ENCODE results near the gene TAF12.
"Not testable (repeated sequence)": the region's sequence is repeated elsewhere in the genome, so short reads cannot be mapped to it uniquely, and the experiment has no call there.

Gene TAF12

DNA sequence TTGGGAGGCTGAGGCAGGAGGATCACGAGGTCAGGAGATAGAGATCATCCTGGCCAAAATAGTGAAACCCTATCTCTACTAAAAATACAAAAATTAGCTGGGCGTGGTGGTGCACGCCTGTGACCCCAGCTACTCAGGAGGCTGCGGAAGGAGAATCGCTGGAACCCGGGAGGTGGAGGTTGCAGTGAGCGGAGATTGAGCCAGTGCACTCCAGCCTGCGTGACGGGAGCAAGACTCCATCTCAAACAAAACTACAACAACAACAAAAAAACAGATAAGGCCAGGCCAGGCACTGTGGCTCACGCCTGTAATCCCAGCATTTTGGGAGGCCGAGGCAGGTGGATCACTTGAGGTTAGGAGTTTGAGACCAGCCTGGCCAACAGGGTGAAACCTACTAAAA is 2.5 kb upstream of the TAF12 start:
- not testable (repeated sequence) for DNase-seq (ENCODE audit: low read depth in 2 of 2, low spot score in 1 of 2)

DNA sequence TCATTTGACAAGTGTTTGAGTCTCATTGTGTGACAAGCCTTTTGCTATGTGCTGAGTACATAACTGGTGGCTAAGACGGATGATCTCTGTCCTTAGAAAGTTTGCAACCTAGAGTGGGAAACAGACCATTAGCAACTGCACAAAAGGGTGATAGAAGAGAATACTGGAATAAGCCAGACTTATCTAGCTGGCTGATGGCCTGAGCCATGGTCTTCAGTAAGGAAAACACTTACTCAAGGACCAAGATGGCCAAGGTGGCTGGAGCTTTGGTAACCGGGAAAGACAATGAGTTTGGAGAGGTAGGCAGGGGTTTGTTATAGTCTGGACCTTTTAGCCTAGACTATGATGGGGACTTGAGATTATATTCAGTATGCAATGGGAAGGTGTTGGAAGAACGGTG is 1.6 kb upstream of the TAF12 start:
- no peak for DNase-seq (ENCODE audit: low read depth in 2 of 2, low spot score in 1 of 2)

DNA sequence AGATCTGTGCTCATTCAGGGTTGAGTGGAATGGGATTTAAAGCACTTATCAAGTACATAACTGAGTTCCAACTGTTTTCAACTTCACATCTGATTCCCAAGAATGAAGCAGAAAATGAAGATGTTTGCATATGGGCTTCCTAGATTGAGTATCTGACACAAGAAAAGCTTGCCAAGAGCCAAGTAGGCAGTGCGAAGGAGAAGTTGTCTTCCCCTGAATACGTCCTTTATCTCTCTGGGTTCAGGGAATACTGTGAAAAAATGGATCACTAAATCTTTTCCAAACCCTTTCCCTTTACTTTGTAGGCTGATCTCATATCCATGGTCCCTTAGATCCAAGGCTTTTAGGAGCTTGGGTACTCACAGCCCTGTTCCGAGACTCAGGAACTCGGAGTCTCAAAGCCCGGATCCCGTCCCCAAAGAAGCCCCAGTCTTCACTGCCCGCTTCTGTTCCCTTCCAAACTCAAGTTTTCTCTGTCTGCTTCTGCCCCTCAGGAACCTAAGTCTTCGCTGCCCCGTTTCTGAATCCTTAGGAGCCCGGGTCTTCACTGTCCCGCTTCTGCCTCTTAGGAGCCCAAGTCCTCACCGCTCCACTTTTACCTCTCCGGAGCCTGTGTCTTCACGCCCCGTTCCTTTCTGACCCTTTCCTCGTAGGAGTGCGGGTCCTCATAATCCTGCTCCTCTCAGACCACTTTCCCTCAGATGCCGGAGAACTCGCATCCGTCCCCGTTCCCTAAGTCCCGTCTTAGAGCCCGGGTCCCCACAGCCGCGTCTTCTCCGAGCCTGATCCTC is 616 bp downstream of the TAF12 start:
- no peak for DNase-seq (ENCODE audit: low read depth in 2 of 2, low spot score in 1 of 2)

DNA sequence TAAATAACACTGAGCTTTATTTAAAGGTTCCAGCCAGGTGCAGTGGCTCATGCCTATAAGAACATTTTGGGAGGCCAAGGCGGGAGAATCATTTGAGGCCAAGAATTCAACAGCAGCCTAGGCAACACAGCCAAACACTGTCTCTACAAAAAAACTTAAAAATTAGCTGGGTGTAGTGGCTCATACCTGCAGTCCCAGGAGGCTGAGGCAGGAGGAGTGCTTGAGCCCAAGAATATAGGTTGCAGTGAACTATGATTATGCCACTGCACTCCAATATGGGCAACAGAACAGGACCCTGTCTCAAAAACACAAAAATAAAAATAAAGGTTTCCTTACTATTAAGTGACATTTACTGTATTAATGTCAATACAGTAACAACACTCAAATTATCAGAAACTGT is 2.1 kb downstream of the TAF12 start:
- DNase-seq (ENCODE audit: low read depth in 2 of 2, low spot score in 1 of 2) = no peak

DNA sequence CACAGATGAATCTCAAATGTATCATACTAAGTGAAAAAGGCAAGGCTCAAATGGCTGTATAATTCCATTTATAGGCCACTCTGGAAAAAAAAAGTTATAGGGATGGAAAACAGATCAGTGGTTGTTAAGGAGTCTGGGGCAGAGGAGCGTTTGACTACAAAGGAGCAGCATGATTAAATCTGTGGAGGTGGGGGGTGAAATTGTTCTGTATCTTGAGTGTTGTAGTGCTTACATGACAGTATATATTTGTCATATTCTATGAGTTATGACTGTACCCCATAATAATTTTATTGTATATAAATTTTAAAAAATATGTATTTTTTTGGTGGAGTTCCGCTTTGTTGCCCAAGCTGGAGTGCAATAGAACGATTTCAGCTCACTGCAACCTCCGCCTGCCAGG is 10.3 kb downstream of the TAF12 start:
- DNase-seq (ENCODE audit: low read depth in 2 of 2, low spot score in 1 of 2) = no peak

DNA sequence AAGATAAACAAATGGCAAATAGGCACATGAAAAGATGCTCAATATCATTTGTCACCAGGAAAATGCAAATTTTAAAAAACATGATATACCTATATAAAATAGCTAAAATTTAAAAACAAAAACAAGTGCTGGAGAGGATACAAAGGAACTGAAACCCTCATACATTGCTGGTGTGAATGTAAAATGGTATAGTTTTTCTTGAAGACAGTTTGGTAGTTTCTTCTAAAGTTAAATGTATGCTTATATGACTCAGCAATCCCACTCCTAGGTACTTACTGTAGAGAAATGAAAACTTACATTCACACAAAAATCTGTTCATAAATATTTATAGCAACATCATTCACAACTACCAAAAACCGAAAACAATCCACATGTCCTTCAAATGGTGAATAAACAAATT is 11.2 kb downstream of the TAF12 start:
- no peak for DNase-seq (ENCODE audit: low read depth in 2 of 2, low spot score in 1 of 2)

DNA sequence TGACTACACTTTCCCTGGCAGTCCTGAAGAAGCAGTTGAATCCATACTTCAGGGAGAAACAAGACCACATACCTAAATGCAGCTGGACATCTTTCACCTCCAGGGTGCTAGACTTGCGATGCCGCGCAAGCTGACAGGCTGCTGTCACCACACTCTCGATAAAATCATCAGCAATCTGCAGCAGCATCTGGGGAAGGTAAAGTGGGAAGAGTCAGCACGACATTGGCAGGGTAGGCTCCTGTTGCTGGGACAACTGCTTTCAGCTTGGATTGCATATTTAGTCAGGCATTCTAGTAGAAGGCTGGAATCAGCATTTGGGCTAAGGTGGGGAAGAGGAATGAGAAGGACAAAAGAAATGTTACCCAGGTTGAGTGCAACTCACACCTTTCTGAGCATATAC is 29.7 kb downstream of the TAF12 start:
- DNase-seq (ENCODE audit: low read depth in 2 of 2, low spot score in 1 of 2) = no peak

DNA sequence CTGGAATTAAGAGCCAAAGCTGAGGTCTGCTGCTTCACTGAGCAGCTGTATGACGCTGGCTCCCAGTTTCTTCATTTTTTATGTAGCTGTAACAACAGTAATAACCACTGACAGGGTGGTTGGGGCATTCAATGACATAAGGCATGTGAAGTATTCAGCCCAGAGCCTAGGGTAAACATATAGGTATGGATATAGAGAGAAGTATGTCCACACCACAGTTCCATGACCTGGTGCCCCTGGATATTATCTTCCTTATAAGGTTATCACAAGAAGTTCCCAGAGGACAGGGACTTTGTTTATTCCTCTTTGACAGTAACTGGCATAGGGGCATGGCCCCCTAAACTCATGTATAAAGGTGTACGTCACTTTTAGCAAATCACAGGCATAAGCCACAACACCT is 36.1 kb downstream of the TAF12 start:
- no peak for DNase-seq (ENCODE audit: low read depth in 2 of 2, low spot score in 1 of 2)

DNA sequence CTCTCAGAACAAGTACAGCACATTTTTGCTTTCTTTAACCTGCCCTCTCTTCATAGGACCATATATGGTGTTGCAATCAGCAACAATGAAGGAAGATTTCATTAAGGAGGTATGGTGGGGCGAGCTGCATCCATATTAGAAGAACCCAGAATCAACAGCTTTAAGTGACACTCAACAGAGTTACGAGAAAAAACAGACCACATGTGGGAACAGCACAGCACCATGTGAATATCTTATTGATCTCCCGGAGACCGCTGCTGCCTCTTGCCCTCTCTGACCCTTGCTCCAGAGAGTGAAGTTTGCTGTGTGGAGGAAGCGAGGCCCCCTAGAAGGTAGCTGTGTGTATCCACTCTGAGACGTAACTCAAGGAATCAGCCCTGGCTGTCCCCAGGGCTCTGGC is 37.9 kb downstream of the TAF12 start:
- no peak for DNase-seq (ENCODE audit: low read depth in 2 of 2, low spot score in 1 of 2)

DNA sequence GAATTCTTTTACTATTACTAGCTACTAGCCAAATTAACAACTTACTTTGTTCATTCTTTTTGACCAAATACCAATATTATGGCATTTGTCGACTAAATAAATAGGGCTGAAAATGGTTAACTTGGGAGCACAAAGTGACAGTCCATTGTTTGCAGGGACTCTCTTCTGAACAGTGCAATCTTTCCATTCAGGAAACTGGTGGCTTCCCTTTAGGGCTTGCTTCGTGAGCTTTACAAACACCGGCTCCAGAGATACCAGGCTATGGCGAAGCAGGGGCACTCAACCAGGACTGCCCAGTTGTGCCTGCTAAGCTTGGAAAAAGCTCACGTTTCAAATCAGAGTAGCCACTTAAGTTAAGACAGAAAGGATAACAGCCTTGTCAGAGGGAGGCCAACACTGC is 38.5 kb downstream of the TAF12 start:
- DNase-seq (ENCODE audit: low read depth in 2 of 2, low spot score in 1 of 2) = no peak

DNA sequence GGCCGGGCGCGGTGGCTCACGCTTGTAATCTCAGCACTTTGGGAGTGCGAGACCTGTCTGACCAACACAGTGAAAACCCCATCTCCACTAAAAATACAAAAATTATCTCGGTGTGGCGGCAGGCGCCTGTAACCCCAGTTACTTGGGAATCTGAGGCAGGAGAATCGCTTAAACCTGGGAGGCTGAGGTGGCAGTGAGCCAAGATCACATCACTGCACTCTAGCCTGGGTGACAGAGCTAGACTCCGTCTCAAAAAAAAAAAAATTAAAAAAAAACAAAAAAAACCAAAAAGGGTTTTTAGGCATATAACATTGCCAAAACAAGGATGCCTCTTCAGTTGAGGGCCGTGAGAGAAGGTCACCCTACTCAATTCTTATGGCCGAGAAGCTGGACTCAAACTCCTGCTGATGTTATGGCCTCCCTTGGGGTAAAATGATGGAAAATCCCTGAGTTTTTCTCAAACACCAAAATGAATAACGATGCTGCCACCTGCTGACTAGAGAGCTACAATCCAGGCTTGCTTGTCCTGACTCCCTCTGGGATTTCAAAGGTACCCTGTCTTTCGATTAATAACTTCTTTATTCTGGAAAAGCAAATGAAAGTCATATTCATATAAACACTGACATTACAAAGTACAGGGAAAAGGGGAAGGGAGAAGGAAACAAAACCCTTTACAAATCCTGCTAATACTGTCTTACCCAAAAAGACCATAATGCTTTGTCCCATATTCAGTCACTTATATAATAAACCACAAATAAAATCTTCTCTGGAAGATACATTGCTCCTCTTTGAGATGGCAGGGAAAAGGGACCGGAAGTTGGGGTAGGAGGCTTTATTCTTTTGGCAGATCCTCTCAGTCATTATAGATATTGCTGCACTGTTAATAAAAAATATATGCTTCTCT is 40.1 kb downstream of the TAF12 start:
- DNase-seq (ENCODE audit: low read depth in 2 of 2, low spot score in 1 of 2) = no peak

DNA sequence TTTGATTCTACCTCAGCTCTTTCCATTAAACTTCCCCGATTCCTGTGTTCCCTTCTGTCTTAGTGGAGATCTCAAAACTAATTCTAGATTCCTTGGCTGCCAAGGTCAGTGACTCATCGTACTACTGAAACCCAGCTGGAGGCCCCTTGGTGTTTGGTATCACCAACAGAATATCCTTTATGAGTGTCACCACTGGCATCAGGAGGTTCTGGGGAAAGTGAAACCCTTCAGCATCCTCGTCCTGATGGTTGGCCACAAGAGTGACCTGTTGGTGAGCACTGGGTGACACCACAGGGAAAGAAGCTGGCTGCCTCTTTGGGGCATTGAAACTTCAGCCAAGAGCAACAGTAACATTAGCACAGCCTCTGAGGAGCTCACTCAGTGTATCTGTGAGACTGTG is 41.2 kb downstream of the TAF12 start:
- no peak for DNase-seq (ENCODE audit: low read depth in 2 of 2, low spot score in 1 of 2)

DNA sequence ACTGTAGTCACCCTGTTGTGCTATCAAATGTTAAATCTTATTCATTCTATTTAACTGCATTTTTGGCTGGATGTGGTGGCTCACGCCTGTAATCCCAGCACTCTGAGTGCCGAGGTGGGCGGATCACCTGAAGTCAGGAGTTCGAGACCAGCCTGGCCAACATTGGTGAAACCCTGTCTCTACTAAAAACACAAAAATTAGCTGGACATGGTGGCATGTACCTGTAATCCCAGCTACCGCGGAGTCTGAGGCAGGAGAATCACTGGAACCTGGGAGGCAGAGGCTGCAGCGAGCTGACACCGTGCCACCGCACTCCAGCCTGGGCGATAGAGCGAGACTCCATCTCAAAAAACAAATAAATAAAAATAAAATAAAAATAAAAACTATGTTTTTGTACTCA is 46.6 kb downstream of the TAF12 start:
- DNase-seq (ENCODE audit: low read depth in 2 of 2, low spot score in 1 of 2) = not testable (repeated sequence)

DNA sequence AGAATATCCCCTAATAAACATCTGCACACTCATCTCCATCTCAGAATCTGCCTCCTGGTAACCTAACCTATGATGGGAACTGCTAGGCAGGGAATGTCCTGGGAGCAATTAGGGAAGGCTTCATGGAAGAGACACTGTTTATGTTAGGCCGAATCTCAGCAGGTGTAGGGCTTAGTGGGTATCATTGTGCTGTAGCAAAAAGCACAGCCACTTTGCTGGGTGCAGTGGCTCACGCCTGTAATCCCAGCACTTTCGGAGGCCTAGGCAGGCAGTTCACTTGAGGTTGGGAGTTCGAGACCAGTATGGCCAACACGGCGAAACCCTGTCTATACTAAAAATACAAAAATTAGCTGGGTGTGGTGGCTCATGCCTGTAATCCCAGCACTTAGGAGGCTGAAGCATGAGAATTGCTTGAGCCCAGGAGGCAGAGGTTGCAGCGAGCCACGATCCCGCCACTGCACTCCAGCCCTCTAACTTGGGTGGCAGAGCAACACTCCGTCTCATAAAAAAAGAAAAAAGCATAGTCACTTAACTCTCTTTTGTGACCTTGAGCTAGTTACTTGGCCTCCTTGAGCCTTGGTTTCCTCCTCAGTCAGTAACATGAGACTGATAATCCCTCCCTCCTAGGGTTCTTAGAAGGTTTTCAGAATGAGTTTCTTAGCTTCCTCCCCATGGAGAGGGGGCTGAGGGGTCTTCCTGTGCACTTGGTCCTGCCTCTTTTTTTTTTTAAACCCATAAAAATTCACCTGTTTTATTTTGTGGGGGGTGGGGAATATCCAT is 47.3 kb downstream of the TAF12 start:
- DNase-seq (ENCODE audit: low read depth in 2 of 2, low spot score in 1 of 2) = no peak

DNA sequence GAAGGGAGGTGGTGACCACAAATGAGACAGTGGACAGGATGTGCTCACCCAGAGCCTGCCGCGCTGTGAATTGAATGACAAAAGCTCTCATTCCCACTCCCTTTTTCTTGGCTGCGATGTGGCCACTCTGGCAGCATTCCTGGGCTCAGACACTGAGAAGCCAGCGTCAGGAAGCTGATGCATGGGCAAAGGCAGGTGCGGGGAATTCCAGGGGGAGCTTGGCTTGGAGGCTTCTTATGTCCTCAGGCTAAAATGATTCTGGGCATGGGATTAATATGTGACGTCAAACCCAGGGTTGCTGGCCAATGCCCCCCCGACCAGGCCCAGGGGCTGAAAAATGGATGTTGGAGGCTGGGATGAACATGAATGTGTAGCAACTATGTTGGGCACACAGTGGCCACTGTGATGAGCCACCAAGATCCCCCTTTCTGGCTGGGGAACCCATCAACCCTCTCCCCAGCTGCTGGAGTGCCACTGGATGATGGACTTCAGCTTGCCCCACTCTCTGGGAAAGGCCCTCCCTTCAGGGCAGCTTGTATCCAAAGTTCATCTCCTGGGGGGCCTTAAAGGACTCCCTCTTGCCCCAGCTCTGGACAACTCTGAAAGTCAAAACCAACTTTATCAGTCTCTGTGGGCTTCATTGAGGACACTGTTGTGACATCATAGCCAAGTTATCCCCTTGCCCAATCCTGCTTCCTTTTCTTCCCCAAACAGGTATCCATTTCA is 48.0 kb downstream of the TAF12 start:
- not testable (repeated sequence) for DNase-seq (ENCODE audit: low read depth in 2 of 2, low spot score in 1 of 2)

DNA sequence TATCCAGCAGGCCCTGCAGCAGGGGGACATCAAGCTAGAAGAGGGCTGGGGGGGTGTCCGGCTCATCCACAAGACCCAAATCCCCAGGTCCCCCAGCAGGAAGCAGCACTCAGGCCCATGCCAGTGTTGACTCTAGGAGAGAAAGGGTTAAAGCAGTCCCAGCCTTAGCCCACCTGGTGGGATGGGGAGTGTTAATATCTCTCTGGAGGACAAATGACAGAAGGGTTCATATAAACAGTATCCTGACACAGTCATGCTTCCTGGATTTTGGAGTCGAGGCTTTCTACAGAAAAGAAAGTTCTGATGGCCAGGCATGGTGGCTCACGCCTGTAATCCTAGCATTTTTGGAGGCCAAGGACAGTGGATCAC is 48.9 kb downstream of the TAF12 start:
- not testable (repeated sequence) for DNase-seq (ENCODE audit: low read depth in 2 of 2, low spot score in 1 of 2)

DNA sequence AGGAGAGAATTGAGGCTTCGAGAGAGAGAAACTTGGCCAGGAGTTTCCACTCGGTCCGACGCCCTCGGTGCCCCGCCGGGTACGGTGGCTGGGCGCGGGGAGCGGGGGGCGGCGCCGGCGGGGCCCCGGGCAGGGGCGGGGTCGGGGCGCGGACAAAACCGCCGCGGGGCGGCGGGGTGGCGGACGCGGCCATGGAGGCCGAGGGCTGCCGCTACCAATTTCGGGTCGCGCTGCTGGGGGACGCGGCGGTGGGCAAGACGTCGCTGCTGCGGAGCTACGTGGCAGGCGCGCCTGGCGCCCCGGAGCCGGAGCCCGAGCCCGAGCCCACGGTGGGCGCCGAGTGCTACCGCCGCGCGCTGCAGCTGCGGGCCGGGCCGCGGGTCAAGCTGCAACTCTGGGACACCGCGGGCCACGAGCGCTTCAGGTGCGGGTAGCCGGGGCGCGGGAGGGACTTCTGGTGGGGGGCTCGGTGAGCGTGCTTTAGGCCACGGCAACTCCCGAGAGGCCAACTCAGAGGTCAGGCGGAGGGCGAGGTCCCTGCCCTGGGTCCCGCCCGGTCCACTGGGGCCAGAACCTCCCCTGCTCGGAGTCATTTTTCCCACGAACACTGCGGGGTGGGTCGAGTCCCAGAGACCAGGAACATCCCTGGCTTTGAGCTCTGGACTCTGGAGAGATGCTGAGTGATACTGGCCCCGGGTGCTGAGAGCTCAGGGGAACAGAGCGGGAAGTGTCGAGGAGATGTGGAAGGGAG is 50.4 kb downstream of the TAF12 start:
- no peak for DNase-seq (ENCODE audit: low read depth in 2 of 2, low spot score in 1 of 2)

DNA sequence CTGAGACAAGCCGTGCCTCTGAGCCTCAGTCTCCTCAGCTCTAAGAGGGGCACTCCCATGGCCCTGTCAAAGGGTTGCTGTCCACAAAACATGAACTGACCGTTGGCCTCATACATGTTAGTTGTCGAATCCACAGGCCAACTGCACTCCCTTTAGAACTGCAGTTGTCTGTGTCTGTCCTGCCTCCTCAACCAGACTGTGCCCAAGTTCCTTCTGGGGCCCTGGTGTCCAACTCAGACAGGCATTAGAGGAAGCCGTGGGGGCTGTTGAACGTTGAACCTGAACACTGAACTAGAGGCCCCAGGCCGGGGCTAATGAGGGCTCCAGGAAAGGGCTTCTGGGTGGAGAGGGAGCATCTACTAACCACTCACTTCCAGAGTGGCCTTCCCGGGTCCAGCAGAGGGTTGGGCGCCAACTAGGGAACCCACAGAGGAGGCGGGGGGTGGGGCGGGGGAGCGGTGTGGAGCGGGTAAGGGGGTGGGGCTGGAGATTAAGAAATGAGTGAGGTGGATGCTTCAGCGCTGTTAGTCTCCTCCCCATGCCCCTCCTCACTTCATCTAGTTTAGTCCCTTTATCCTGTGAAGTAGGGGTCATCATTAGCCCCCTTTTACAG is 51.1 kb downstream of the TAF12 start, which contains the start of gene RAB42:
RAB42 (plus strand) TSS at position 558 of the 613 bp plus-strand sequence. CDS start 247 bp downstream, outside the sequence.
- DNase-seq (ENCODE audit: low read depth in 2 of 2, low spot score in 1 of 2) = no peak

DNA sequence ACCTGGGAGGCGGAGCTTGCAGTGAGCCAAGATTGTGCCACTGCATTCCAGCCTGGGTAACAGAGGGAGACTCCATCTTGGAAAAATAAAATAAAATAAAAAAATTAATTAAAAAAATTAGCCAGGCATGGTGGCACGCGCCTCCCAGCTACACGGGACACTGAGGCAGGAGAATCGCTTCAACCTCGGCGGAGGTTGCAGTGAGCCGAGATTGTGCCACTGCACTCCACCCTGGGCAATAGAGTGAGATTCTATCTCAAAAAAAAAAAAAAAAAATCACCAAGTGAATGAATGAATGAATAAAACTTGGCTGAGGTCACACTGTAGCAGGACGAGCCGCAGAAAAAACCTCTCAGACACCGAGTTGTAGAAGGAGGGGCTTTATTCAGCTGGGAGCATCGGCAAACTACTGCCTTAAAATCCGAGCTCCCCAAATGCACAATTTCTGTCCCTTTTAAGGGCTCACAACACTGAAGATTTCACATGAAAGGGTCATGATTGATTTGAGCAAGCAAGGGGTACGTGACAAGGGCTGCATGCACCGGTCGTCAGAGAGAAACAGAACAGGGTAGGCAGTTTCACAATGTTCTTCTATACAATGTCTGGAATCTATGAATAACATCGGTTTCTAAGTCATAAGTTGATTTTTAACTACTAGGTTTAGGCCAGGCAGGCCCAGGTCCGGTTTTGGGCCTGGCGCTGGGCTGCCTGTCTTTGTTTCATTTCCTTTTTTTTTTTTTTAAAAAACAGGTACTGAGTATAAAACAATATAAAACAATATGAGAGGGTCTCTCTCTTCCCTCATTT is 56.1 kb downstream of the TAF12 start:
- DNase-seq (ENCODE audit: low read depth in 2 of 2, low spot score in 1 of 2) = not testable (repeated sequence)
